Psoas muscle (tissue), 8 donors: Measurements from ENCODE around the gene PDE8A. TPM values are rescaled to one million over a fixed set of nuclear protein-coding genes. Genes with fewer than 3 reads are reported as not detected.
"Not testable (repeated sequence)": the region's sequence is repeated elsewhere in the genome, so short reads cannot be mapped to it uniquely, and the experiment has no call there.

ENCODE experiments used
- ATAC-seq, 4 donors: fragments of 200-7000 bp; cut with Tn5 transposase; one replicate each; pipeline ENCODE4 v1.9.1; 2020; ENCODE audit warnings: moderate library complexity in 3 of 4, mild to moderate bottlenecking in 2 of 4
- DNase-seq, 2 donors: peaks; one replicate each; pipeline ENCODE4 v3.0.0-alpha.2; 2020
- H3K27ac ChIP-seq: fragments of 200-600 bp; one replicate; pipeline ENCODE4 v1.8.0; 2022
- H3K27me3 ChIP-seq, 3 donors: fragments of 200-600 bp in 1 of 3; one replicate each; pipeline versions ENCODE4 v1.6.1 to v1.8.0; 2013 to 2022; ENCODE audit warnings: low read length in 2 of 3, mild to moderate bottlenecking in 2 of 3, moderate library complexity in 1 of 3; ENCODE audit not compliant: insufficient read depth in 3 of 3
- H3K36me3 ChIP-seq, 2 donors: fragments of 200-600 bp in 1 of 2; one replicate each; pipeline versions ENCODE4 v1.6.1 to v1.8.0; 2013 to 2022; ENCODE audit warnings: low read depth in 1 of 2, mild to moderate bottlenecking in 1 of 2, moderate library complexity in 1 of 2; ENCODE audit not compliant: insufficient read depth in 1 of 2
- H3K4me1 ChIP-seq: fragments of 200-600 bp; one replicate; pipeline ENCODE4 v1.8.0; 2022
- H3K4me3 ChIP-seq: fragments of 200-600 bp; one replicate; pipeline ENCODE4 v1.8.0; 2022; ENCODE audit warnings: mild to moderate bottlenecking
- H3K9me3 ChIP-seq: fragments of 200-600 bp; one replicate; pipeline ENCODE4 v1.8.0; 2022
- CTCF ChIP-seq: fragments of 200-600 bp; IDR thresholded peaks from one replicate; pipeline ENCODE4 v1.8.0; 2022; ENCODE audit warnings: antibody characterized with exemption
- WGBS, 3 donors: extraction: QIAGEN DNeasy Blood & Tissue Kit; methylation state at CpG; one replicate each; pipeline versions ENCODE4 v1.1.6 to v1.1.7; 2013; 5-methylcytosine and 5-hydroxymethylcytosine counted together
- intact Hi-C, 2 donors: fragments of 100-400 bp; cut with DNase I; formaldehyde crosslinking; loops; one replicate each; pipeline versions ENCODE4 v1.11.0 to v1.14.2; 2022
- polyA plus RNA-seq, 3 donors: library from polyadenylated mRNA; stranded (reverse); fragments of 200-250 nt; gene quantifications; one replicate each; pipeline ENCODE4 v1.2.3, GENCODE V29; 2013
- total RNA-seq, 4 donors: library from RNA; stranded (reverse); fragmentation: NEBNext Ultra II Directional in 2 of 4; extraction: Animal tissue kit (Norgen Biotek cat#: 25700) in 2 of 4; gene quantifications; one replicate each; pipeline versions ENCODE4 v1.2.1 to v1.2.4, GENCODE V29; 2021 to 2023
- donor health status: healthy with polysubstance abuse.
- donor health status: DM: no; HTN: no; CAD: no; lungs with moderate emphysema.
- donor health status: Bipolar disorder and iron deficiency.
- donor health status: healthy.
- donor health status: DM: yes; HTN: yes; CAD: no.
- donor health status: DM: no; HTN: no; CAD: no.
- donor health status: DM: no; HTN: no; CAD: no.
- donor health status: DM: yes; HTN: yes; CAD: no.

PDE8A gene
- total and polyA plus RNA-seq, 7 donors = 6.5 to 12.1 (median 10.5) TPM

GRCh38 chr15:85179700-85180099 lies 198.0 kb downstream of the PDE8A start:
- DNase-seq (no peak), ATAC-seq (no peak)
- Histone ChIP-seq H3K27ac (no peak overlapping the region), H3K4me3 (no peak overlapping the region), H3K36me3 (no peaks in the 10 kb centered on the region), H3K27me3 (no peaks in the 10 kb centered on the region), H3K9me3 (no peaks in the 10 kb centered on the region), H3K4me1 (peaks cover 9% of the 10 kb centered on the region)
- intact Hi-C loops = no loop called here
- no peak for TF ChIP-seq CTCF
- WGBS, 3 donors = 73 to 81% (median 73%) methylated on average over 3 of the region's 3 CpGs

GRCh38 chr15:85185350-85185749 lies 203.7 kb downstream of the PDE8A start:
- DNase-seq, H3K4me1 ChIP-seq, H3K27ac ChIP-seq, H3K9me3 ChIP-seq, H3K36me3 ChIP-seq, H3K27me3 ChIP-seq, intact Hi-C loops, H3K4me3 ChIP-seq, ATAC-seq: not testable (repeated sequence)
- 88 to 90% (median 89%) methylated on average over 11 of the region's 11 CpGs for WGBS, 3 donors

GRCh38 chr15:85188171-85188577 lies 206.5 kb downstream of the PDE8A start:
- H3K4me3 ChIP-seq, H3K4me1 ChIP-seq, ATAC-seq, intact Hi-C loops, DNase-seq, H3K36me3 ChIP-seq, H3K9me3 ChIP-seq, H3K27ac ChIP-seq, H3K27me3 ChIP-seq: not testable (repeated sequence)
- 76 to 91% (median 87%) methylated on average over 3 of the region's 3 CpGs for WGBS, 3 donors

Other genes with a start within 250 kb of the PDE8A start
- gene ZNF592, start 233.3 kb upstream of the PDE8A start, total RNA-seq = 10 to 100 TPM; 33.4 to 39.5 (median 35.5) TPM
- gene ZNF592, start 233.3 kb upstream of the PDE8A start, polyA plus RNA-seq = 10 to 100 TPM; 13.1 to 43.3 (median 14.4) TPM
- gene ALPK3, start 164.5 kb upstream of the PDE8A start, total RNA-seq = 100 to 1,000 TPM; 199 to 461 (median 304) TPM
- 100 to 1,000 TPM in 2 of 3 donors, 10 to 100 TPM in 1; 75.7 to 357 (median 117) TPM for gene ALPK3, start 164.5 kb upstream of the PDE8A start, polyA plus RNA-seq
- gene SLC28A1, start 97.2 kb upstream of the PDE8A start, total RNA-seq = 1 to 10 TPM in 1 of 4 donors, under 1 TPM in 3; 0.23 to 1.9 (median 0.44) TPM
- under 1 TPM; 0.13 to 0.34 (median 0.21) TPM for gene SLC28A1, start 97.2 kb upstream of the PDE8A start, polyA plus RNA-seq